LHCN-M2 (cell line): ENCODE data around the gene BMP15. TPM values are rescaled to one million over a fixed set of nuclear protein-coding genes. Genes with fewer than 3 reads are reported as not detected.

ENCODE experiments used
- total RNA-seq: library from RNA; depleted of rRNA; stranded (reverse); fragments of >200 nt; gene quantifications from 2 replicates; pipeline ENCODE4 v1.2.3, GENCODE V29; 2014; rRNA removed

Gene BMP15
- total RNA-seq, 1 experiment from 2014 or later, result not detected

Other genes starting within 250 kb of the BMP15 start
- gene SHROOM4, start 96.5 kb upstream of the BMP15 start, total RNA-seq, result not detected in 2 replicates